ENCODE measurements around the gene TIGD1. TPM values are rescaled to one million over a fixed set of nuclear protein-coding genes. Genes with fewer than 3 reads are reported as not detected.
"Not testable (repeated sequence)": the region's sequence is repeated elsewhere in the genome, so short reads cannot be mapped to it uniquely, and the experiment has no call there.

Gene TIGD1
- total and polyA plus RNA-seq, 7 donors, result 0.23 to 4.2 (median 3.0) TPM

GRCh38 chr2:232534940-232535651 lies 15.3 kb downstream of the TIGD1 start:
- WGBS, 2 donors, result 83 to 84% methylated on average over 14 of the region's 14 CpGs
- Histone ChIP-seq H3K27me3 (peaks cover 3 to 47% (median 31%) of the 10 kb centered on the region in 3 donors), H3K36me3 (no peaks in the 10 kb centered on the region), H3K9me3 (peaks cover 0 to 7% (median 0%) of the 10 kb centered on the region in 4 donors), H3K4me1 (no peaks in the 10 kb centered on the region), H3K4me3 (no peak overlapping the region), H3K27ac (no peak overlapping the region)
- peak; percentile 56 for DNase-seq
- TF ChIP-seq CTCF (IDR thresholded peaks at IDR 0.05) (no peak), POLR2AphosphoS5 (IDR thresholded peaks at IDR 0.05) (no peak), POLR2A (IDR thresholded peaks at IDR 0.05) (no peak), EP300 (IDR thresholded peaks at IDR 0.05) (no peak)
- intact Hi-C loops (cut with DNase I), result no loop called here

GRCh38 chr2:232533944-232534710 lies 16.2 kb downstream of the TIGD1 start:
- TF ChIP-seq POLR2A (IDR thresholded peaks at IDR 0.05) (no peak), POLR2AphosphoS5 (IDR thresholded peaks at IDR 0.05) (no peak), EP300 (IDR thresholded peaks at IDR 0.05) (no peak), CTCF (IDR thresholded peaks at IDR 0.05) (no peak)
- Histone ChIP-seq H3K27me3 (peaks cover under 1 to 37% (median 21%) of the 10 kb centered on the region in 3 donors), H3K27ac (no peak overlapping the region), H3K4me3 (no peak overlapping the region), H3K9me3 (peaks cover 0 to 7% (median 0%) of the 10 kb centered on the region in 4 donors), H3K4me1 (no peaks in the 10 kb centered on the region), H3K36me3 (no peaks in the 10 kb centered on the region)
- intact Hi-C loops (cut with DNase I), result no loop called here
- peak; percentile 32 for DNase-seq
- 82 to 85% methylated on average over 13 of the region's 13 CpGs for WGBS, 2 donors

GRCh38 chr2:232532821-232533220 lies 17.5 kb downstream of the TIGD1 start:
- WGBS, 2 donors, result 90 to 94% methylated on average over 7 of the region's 7 CpGs
- H3K36me3 ChIP-seq; intact Hi-C loops (cut with DNase I); H3K27ac ChIP-seq; H3K9me3 ChIP-seq; H3K4me3 ChIP-seq; DNase-seq; H3K4me1 ChIP-seq: not testable (repeated sequence)
- H3K27me3 ChIP-seq, result peaks cover 0 to 24% (median 17%) of the 10 kb centered on the region in 3 donors

GRCh38 chr2:232532419-232532818 lies 17.9 kb downstream of the TIGD1 start:
- Histone ChIP-seq H3K4me3 (no peak overlapping the region), H3K9me3 (peaks cover 0 to 7% (median 0%) of the 10 kb centered on the region in 4 donors), H3K27me3 (peaks cover 0 to 20% (median 13%) of the 10 kb centered on the region in 3 donors), H3K36me3 (no peaks in the 10 kb centered on the region), H3K4me1 (no peaks in the 10 kb centered on the region), H3K27ac (no peak overlapping the region)
- DNase-seq, result peak; percentile 45
- 74 to 75% methylated on average over 9 of the region's 9 CpGs for WGBS, 2 donors
- TF ChIP-seq CTCF (IDR thresholded peaks at IDR 0.05) (no peak), EP300 (IDR thresholded peaks at IDR 0.05) (no peak), POLR2A (IDR thresholded peaks at IDR 0.05) (no peak), POLR2AphosphoS5 (IDR thresholded peaks at IDR 0.05) (peak in 1 of 4 donors; percentile 35)
- intact Hi-C loops (cut with DNase I), result no loop called here

GRCh38 chr2:232530626-232531260 lies 19.6 kb downstream of the TIGD1 start:
- intact Hi-C loops (cut with DNase I), result no loop called here
- Histone ChIP-seq H3K4me3 (no peak overlapping the region), H3K27me3 (peaks cover 0 to 13% (median 1%) of the 10 kb centered on the region in 3 donors), H3K4me1 (peaks cover 0 to 3% (median 2%) of the 10 kb centered on the region in 4 donors), H3K36me3 (no peaks in the 10 kb centered on the region), H3K9me3 (no peaks in the 10 kb centered on the region), H3K27ac (no peak overlapping the region)
- DNase-seq, result no peak
- TF ChIP-seq POLR2A (IDR thresholded peaks at IDR 0.05) (no peak), EP300 (IDR thresholded peaks at IDR 0.05) (no peak), POLR2AphosphoS5 (IDR thresholded peaks at IDR 0.05) (no peak), CTCF (IDR thresholded peaks at IDR 0.05) (no peak)
- WGBS, 2 donors, result 73 to 83% methylated on average over 9 of the region's 9 CpGs
